ENCODE results near the gene DTYMK.

GRCh38 chr2:241729868-241730267, 43.3 kb upstream of the DTYMK start:
- TF ChIP-seq CTCF (IDR thresholded peaks at IDR 0.05 in 8 of 11, conservative IDR thresholded peaks at IDR 0.05 in 3 of 11) (no peak), POLR2AphosphoS5 (IDR thresholded peaks at IDR 0.05) (no peak)

Data from spleen (tissue), 7 donors.